ENCODE results near the gene TEX52.
"Not testable (repeated sequence)": the region's sequence is repeated elsewhere in the genome, so short reads cannot be mapped to it uniquely, and the experiment has no call there.

Gene TEX52
- total RNA-seq = 0 reads per million in 3 experiments

DNA sequence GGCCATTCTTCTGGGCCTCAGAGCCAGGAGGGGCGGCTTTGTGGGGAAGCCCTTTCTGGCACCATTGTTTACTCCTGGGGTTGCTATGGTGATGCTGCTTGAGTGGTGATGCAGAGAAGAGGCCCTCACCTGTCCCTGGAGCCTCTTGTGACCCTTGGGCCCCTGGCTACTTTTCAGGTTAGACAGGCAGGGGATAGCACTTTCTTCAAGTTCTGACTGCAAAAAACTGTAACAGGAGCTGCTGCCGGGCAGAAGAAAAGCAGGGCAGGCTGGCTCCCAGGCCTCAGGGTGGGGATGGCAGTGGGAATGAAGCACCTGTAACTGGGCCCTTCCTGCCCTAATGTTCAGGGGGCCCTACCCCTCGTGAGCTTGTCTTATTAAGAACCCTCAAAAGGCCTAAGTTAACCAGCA is at the start of gene TEX52:
TSS of gene TEX52 (minus strand) at position 19 of the 411 bp plus-strand sequence. CDS start at position 6, 13 bp downstream.
- DNase-seq = no peak

DNA sequence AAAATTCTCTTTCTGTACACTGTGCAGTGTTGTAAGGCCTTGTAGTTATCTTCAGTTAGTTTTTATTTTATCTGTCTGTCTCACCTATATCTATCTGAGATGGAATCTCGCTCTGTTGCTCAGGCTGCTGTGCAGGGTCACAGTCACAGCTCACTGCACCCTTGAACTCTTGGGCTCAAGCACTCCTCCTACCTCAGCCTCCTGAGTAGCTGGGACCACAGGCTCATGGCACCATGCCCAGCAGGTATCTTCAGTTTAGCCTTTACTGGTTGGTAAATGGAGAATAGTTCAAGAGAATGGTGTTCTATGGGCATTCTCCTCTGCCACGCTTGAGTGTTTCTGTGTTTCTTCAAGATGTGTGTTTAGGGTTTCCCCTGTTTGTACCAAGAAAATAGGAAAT is 47.4 kb upstream of the TEX52 start:
- no peak for DNase-seq

DNA sequence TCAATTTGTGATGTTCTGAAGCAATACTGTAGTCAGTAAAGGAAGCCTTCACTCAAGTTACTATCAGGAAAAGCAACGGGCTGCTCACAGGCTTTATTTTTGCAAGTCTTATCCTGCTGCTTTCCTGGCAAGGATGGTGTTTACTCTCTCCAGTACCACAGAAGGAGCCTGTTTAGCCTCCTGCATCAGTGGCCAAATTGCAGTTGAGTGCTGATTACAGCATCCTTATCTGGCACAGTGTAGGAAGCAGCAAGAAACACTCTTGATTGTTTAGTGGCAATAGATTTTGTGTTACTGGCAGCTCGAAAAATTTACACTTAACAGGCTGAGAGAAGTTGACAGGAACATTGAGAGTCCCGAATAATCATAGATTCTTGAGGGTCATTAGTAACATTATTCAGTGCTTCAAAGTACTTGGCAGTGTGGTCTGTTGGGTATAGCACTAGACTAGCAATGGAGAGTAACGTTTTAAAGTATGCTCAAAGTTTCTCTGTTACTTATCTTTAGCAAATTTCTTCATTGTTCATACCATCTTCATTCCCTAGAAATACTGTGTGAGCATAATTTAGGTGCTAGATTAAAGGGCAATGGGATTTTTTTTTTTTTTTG is 45.5 kb upstream of the TEX52 start:
- DNase-seq = no peak

DNA sequence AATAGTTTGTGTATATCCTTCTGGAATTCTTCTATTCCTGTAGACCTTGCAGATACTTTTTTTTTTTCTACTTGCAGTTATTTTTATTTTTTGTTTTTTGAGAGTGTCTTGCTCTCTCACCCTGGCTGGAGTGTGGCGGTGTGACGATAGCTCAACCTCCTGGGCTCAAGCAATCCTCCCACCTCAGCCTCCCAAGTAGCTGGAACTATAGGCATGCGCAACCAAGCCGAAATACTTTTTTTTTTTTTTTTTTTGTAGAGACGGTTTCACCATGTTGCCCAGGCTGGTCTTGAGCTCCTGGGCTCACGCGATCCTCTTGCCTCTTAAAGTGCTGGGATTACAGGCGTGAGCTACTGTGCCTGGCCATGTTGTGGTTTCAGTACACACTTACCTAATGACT is 43.8 kb upstream of the TEX52 start:
- no peak for DNase-seq

DNA sequence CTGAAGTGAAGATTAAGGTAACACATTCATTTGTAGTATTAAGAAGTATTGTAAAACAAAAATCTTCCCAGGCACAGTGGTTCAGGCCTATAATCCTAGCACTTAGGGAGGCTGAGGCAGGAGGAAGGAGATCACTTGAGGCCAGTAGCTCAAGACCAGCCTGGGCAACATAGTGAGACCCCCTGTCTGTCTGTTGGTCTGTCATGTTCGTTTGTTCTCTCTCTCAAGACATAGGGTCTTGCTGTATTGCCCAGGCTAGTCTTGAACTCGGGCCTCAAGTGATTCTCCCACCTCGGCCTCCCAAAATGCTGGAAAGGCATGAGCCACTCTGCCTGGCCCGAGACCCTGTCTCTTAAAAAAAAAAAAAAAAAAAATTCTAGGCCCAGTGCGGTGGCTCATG is 40.6 kb upstream of the TEX52 start:
- DNase-seq = no peak

DNA sequence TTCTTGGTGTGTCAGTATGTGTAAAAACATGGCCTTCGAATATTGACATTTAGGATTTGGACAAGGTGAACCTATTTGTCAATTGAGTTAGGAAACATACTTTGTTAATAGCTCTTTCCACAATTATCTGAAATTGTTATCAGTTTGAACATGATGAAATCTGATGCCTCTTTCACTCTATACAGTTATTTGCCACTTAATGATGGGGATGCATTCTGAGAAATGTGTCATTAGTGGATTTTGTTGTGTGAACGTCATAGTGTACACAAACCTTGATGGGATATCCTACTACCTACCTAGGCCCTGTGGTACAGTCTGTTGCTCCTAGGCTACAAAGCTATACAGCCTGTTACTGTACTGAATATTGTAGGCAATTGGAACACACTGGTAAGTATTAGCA is 38.7 kb upstream of the TEX52 start:
- DNase-seq = no peak

DNA sequence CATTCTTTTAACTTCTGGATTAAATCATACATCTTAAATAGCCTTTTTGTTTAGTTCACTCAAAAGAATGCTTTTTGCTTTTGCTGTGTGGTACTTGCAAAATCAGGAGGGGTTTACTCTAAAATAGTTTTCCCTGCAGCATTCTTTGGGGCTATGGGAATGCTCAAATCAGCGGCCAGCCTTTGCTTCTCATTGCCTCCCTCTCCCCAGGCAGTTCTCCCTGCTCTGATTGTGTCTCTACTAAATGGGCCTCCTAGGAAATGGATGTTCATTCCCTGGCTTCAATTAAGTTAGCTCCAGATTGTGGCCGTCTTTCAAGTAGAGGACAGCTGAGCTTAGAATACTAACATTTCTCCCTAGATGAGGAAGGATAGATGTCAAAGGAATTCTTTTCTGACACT is 38.2 kb upstream of the TEX52 start:
- DNase-seq = no peak

DNA sequence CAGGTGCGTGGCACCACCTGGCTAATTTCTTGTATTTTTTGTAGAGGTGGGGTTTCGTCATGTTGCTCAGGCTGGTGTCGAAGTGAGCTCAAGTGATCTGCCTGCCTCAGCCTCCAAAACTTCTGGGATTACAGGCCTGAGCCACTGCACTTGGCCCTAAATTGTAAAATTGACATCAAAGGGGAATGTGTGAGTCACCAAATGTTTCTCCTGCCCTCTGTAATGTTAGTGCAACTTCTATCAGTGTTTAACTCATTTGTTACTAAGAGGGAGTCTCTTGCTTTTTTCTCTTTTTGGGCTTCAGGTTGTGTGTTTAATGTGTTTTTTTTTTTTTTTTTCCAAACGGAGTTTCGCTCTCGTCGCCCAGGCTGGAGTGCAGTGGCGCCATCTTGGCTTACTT is 36.2 kb upstream of the TEX52 start:
- DNase-seq = no peak

DNA sequence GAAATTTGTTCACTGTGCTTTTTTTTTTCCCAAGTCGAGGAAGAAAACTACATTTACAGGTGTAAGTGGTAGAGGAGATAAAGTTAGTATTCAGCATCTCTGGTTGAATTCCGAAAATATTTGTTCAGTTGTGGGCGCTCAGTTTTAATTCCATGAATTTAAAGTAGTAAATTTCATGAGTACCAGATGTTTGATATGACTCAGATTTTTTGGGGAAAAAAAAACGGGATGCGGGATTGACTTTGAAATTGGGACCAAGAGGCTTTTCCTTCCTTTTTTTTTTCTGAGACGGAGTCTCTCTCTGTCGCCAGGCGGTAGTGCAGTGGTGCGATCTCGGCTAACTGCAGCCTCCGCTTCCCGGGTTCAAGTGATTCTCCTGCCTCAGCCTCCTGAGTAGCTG is 35.4 kb upstream of the TEX52 start:
- no peak for DNase-seq

DNA sequence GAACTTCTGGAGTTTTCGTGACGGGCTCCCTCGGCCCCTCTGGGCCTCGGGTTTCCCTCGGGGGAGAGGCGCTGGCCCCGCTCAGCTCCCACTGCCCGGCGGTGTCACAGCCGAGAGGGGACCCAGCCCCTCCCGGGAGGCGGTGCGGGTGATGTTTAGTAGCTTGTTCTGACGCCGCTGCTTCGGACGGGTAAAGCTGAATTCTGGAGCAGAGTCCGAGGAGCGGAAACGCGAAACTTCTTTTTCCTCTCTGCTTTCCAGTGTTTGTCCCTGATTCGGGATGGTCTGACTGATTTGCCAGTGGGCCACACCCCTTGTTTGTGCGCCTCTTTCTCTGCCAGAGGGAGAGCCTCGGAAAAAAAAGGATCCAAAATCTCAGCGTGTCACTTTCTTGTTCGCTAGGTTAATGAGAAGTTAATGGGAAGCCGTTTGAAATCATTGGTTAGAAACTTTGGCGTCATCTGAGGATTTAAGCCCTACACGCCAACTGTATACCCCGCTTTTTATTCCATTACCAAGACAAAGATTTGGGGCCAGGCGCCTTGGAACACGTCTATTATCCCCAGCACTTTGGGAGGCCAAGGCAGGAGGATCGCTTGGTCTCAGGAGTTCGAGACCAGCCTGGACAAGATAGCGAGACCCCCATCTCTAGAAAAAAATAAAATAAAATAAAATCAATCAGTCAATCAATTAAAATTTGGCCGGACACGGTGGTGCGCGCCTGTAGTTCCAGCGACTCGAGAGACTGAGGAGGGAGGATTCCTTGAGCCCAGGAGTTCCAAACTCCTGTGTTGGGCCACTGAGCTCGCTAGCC is 34.6 kb upstream of the TEX52 start:
- DNase-seq = no peak

DNA sequence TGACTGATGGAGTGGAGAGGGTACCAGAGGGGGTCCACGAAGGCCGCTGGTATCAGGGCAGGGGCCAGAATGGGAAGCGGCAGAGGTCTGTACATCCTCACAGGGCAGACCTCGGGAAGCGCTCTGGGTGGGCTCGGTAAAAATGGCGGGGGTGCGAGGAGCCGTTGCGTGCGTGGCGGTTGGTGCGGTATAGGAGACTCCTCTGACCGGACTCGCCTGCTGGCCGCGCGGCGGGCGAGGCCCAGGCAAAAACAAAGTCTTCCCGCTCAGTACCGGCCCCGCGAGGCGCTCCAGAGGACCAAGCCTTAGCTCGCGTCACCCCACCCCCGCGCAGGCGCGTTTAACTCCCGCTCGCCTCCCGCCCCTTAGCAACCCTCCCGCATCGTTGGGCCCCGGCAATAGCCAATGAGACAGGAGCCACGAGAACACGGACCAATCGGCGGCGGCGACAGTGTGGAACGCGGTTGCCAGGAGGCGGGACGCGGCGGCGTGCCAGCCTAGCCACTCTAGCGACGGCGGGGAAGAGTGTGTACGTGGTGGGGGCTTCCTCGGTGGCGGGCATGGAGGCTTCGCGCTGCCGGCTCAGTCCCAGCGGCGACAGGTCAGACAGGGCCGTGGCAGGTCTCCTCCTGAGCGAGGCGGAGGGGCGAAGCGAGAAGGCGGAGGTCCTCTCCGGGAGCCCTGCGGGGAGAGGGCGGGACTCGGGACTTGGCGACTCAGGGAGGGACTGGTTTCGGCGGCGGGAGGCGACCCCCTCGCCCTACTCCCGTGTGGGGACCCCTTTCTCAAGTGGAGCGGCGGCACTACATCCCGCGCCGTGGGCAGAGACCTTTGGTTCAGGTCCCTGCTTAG is 33.8 kb upstream of the TEX52 start, which contains the start of gene TULP3:
TSS of gene TULP3 (plus strand) at position 504 of the 852 bp plus-strand sequence. CDS start at position 561, 57 bp downstream.
- DNase-seq = peak; percentile 98

DNA sequence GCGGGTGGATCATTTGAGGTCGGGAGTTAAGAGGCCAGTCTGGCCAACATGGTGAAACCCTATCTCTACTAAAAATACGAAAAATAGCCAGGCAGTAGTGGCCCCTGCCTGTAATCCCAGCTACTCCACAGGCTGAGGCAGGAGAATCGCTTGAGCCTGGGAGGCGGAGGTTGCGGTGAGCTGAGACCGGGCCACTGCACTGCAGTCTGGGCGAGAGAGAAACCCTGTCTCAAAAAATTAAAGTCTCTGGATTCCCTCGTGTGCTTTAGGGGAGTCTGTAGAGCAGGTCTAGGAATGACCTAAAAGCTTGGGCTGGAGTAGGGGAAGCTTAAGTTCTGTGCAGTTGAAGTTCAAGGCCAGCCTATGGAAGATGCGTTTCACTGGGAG is 33.2 kb upstream of the TEX52 start:
- DNase-seq = no peak

DNA sequence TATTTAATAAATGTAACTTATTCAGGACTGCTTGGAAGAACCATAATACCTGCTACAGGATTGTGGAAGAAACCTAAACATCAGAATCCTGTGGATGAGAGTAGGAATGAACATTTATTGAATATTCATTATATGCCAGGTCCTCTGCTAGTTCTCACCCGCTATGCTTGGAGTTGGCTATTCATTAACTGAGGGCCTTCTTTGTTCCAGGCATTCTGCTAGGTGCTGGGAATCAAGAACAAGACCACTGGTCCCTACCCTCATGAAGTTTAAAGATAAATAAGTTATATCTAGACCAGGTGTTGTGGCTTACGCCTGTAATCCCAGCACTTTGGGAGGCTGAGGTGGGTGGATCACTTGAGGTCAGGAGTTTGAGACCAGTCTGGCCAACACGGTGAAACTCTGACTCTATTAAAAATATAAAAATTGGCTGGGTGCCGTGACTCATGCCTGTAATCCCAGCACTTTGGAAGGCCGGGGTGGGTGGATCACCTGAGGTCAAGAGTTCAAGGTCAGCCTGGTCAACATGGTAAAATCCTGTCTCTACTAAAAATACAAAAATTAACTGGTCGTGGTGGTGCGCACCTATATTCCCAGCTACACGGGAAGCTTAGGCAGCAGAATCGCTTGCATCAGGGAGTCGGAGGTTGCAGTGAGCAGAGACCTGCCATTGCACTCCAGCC is 30.1 kb upstream of the TEX52 start:
- no peak for DNase-seq

DNA sequence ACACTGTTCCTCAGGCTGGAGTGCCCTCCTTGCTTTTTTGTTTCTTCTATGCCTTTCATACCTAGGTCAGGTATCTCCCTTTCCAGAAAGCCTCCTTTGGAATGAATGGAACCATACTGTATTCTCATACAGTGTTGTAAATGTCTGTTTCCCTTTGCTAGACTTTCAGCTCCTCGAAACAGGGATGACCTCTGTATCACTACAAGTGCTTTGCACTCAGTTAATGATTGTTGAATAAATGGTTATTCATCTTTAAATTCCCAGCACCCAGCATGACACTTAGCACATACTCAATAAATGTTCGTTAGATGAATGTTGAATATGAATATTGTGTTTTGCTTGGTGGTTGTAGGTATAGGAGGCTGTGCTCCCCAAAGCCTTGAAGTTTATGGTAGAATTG is 28.0 kb upstream of the TEX52 start:
- DNase-seq = no peak

DNA sequence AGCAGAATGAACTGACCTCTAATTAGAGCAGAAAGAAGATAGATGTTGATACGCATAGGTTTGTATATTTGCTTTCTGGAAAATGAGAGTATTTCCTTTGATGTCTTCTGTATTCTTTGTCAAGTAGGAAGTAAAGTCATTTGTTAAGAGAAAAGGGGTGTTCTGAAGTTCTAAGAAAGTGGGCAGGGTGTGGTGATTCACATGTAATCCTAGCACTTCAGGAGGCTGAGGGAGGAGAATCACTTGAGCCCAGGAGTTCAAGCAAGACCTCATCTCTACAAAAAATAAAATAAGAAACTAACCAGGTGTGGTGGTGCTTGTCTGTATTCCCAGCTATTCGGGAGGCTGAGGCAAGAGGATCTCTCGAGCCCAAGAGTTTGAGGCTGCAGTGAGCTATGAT is 23.0 kb upstream of the TEX52 start:
- no peak for DNase-seq

DNA sequence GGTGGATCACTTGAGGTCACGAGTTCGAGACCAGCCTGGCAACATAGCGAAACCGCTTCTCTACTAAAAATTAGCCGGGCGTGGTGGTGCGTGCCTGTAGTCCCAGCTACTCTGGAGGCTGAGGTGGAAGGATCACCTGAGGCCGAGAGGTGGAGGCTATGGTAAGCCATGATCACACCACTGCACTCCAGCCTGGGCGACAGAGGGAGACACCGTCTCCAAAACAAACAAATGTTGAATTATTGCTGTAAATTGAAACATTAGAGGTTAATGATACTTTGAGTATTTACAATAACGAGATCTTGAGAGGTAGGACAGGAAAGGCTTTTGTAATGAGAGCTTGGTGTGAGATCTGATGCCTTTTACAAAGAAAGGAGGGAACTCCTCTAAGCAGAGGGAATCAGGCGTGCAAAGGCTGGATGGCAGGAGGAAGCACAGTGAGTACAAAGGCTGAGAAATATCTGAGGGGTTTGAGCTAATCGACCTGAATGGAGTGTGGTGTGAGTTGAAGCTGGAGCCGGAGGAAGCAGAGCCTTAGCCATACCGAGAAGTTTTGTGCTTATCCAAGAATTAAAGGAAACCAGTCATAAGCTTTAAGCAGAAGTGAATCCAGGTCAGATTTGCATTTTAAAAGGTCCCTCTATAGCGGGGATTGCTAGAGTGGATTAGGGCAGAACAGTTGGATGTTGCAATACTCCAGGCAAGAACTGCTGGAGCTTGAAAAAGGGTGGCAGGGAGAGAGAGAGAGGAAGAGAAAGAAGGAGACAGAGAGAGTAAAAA is 21.3 kb upstream of the TEX52 start:
- no peak for DNase-seq

DNA sequence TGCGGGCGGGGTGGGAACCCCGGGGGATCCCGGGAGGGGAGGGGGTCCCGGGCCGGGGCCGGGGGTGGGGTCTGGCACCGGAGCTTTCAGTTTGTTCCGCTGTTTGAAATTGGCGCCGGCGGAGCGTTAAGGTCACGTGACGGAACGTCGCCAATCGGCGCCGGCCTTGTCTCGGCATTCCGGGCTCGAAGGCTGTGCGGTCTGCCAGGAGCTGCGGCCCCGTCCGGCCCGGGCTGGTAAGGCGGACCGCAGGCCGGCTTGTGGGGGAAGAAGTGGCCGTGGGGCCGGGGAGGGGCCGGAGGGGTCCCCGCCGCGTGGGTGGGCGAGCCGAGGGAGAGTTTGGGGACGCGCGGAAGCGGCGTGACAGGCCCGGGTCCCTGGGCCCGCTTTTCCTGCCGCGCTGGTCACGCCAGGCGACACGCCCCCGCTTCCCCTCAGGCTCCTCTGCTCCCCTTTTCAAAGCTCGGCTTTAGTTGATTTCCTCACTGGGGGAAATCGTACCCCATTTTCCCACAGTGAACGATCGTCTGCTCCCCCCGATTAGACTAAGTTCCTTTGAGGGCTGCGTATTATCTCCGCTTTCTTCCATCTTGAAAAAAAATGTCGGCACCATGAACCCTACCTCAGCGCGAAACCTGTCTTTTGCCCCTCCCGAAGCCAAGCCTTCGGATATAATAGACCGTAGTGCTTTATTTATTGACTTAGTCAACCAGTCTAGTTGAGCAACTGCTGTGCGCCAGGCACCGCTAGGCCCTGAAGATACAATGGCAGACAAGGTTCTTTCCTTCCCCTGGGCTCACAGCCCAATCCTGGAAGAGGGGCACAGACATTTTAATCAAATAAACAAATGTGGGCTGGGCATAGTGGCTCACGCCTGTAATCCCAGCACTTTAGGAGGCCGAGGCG is 20.5 kb upstream of the TEX52 start, which contains the start of the genes FOXM1 and RHNO1:
TSS of gene FOXM1 (minus strand) at position 128 of the 906 bp plus-strand sequence. CDS start 2,696 bp downstream, outside the sequence.
TSS of gene RHNO1 (plus strand) at position 177 of the 906 bp plus-strand sequence. CDS start 8,144 bp downstream, outside the sequence.
- DNase-seq = peak; percentile 87

DNA sequence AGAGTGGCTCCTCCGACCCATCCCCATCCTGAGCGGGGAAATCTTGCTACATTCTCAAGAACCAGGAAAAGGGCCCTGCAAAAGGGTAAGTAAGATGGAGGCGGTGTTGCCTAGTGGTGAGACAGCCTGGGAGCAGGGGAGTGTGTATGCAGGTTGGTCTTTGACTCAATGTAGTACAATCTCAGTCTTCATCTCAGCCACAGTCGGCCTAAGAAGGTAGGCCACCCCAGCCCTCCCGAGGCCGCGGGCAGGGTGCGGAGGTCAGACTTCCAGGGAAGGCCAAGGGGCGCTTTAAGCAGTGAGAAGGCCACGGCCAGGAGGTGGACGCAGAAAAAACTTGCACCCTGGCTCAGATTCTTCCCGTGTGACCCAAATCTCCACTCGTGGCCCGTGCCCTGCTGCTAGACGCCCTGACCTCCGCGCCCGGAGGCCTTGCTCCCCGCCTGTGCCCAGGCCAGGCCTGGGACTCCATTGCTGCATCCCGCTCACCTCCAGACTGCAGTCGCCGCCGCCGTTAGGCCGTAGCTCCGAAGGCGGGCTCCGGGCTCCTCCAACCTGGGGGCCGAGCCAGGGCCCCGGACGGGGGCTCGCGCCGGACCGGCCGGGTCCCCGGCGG is 19.7 kb upstream of the TEX52 start:
- peak; percentile 12 for DNase-seq

DNA sequence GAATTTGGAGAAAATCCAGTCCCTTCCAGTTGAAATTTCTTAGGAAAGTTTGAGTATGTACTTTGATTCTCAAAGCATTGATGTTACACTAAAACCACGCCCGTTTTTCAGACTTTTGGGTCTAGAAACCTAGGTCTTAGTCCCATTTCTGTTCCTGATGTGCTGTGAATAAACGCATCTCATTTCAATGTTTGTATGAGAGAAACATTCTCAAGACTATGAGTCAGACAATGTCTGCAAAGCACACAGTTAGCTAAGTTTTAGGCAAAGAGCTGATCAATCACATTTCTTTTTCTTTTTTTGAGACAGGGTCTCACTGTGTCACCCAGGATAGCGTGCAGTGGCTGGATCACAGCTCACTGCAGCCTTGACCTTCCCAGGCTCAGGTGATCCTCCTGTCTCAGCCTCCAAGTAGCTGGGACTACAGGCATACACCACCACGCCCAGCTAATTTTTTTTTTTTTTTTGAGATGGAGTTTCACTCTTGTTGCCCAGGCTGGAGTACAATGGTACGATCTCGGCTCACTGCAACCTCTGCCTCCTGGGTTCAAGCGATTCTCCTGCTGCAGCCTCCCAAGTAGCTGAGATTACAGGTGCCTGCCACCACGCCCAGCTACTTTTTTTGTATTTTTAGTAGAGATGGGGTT is 12.3 kb upstream of the TEX52 start:
- DNase-seq = not testable (repeated sequence)

DNA sequence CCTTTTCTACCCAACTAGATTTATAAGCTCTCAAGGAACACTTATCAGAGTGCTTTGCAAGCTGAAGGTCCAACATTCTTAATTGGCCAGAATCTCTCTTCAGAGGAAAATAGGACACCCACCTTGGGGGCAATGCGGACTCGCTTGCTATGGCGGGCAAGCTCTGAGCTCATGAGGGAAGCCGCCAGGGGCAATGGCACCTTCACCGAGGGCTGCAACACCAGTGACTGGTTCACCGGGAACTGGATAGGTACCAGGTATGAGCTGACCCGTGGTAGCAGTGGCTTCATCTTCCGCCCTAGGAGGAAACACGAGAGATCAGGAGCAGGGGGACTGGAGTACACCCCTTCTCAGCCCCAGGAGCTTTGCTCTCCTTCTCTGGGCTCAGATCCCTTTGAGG is 7.4 kb upstream of the TEX52 start:
- DNase-seq = no peak

Measured in central memory CD4-positive, alpha-beta T cell (primary cell).